Stimulated activated CD8-positive, alpha-beta memory T cell treated with anti-CD3 and anti-CD28 coated beads, Interleukin-2, amount 100 ng/mL, for 1 hour (primary cell): ENCODE results near the gene NLK.
"Not testable (repeated sequence)": the region's sequence is repeated elsewhere in the genome, so short reads cannot be mapped to it uniquely, and the experiment has no call there.

ENCODE experiments used
- DNase-seq, 2 donors: peaks; one replicate each; pipeline ENCODE4 v3.0.0-alpha.2; 2020; ENCODE audit warnings: low read depth in 2 of 2

NLK gene

GRCh38 chr17:28230607-28231006 lies 188.1 kb downstream of the NLK start:
- not testable (repeated sequence) for DNase-seq

GRCh38 chr17:28231624-28232023 lies 189.1 kb downstream of the NLK start:
- not testable (repeated sequence) for DNase-seq

- not testable (repeated sequence) for DNase-seq
Measured at GRCh38 chr17:28232966-28233870, 190.7 kb downstream of the NLK start.

GRCh38 chr17:28233872-28234856 lies 191.7 kb downstream of the NLK start:
- DNase-seq: not testable (repeated sequence)

GRCh38 chr17:28235066-28235700 lies 192.7 kb downstream of the NLK start:
- DNase-seq: not testable (repeated sequence)

- not testable (repeated sequence) for DNase-seq
Measured at GRCh38 chr17:28236033-28236653, 193.7 kb downstream of the NLK start.

- not testable (repeated sequence) for DNase-seq
Measured at GRCh38 chr17:28238547-28239270, 196.2 kb downstream of the NLK start.

- no peak for DNase-seq
Measured at GRCh38 chr17:28239271-28239624, 196.8 kb downstream of the NLK start.

- DNase-seq: no peak
Measured at GRCh38 chr17:28240688-28241340, 198.3 kb downstream of the NLK start.

GRCh38 chr17:28242791-28243190 lies 200.3 kb downstream of the NLK start:
- DNase-seq: no peak

- not testable (repeated sequence) for DNase-seq
Measured at GRCh38 chr17:28243268-28243667, 200.8 kb downstream of the NLK start.

- no peak for DNase-seq
Measured at GRCh38 chr17:28244446-28244845, 202.0 kb downstream of the NLK start.
